RPMI8226 (cell line): ENCODE results near the gene NPIPA2.
A peak's percentile ranks its signal among the peaks of the same experiment; 100 is the strongest.
"Not testable (repeated sequence)": the region's sequence is repeated elsewhere in the genome, so short reads cannot be mapped to it uniquely, and the experiment has no call there.

Experiments
- DNase-seq: peaks from one replicate; pipeline ENCODE4 v3.0.0-alpha.2; 2015

Gene NPIPA2

GRCh38 chr16:14742273-14743128 lies at the start of gene NPIPA2:
TSS of gene NPIPA2 (plus strand) at chr16:14742533. CDS start at chr16:14748066, 5,533 bp downstream.
- not testable (repeated sequence) for DNase-seq

GRCh38 chr16:14694129-14694528 lies 48.2 kb upstream of the NPIPA2 start, which contains the start of gene PLA2G10:
TSS of gene PLA2G10 (minus strand) at chr16:14694308. CDS start at chr16:14694229, 79 bp downstream.
- not testable (repeated sequence) for DNase-seq

GRCh38 chr16:14701859-14702258 lies 40.5 kb upstream of the NPIPA2 start:
- DNase-seq: not testable (repeated sequence)

- DNase-seq: not testable (repeated sequence)
These were observed 39.7 kb upstream of the NPIPA2 start for GRCh38 chr16:14702672-14703071.

- DNase-seq: not testable (repeated sequence)
These were observed 38.9 kb upstream of the NPIPA2 start, which contains the start of gene NPIPA3 for GRCh38 chr16:14703156-14704011. TSS of gene NPIPA3 (plus strand) at chr16:14703411. CDS start at chr16:14708944, 5,533 bp downstream.

GRCh38 chr16:14733233-14733632 lies 9.1 kb upstream of the NPIPA2 start:
- DNase-seq: not testable (repeated sequence)

- DNase-seq: not testable (repeated sequence)
These were observed 1.4 kb upstream of the NPIPA2 start for GRCh38 chr16:14740832-14741385.

- DNase-seq: not testable (repeated sequence)
These were observed 539 bp upstream of the NPIPA2 start for GRCh38 chr16:14741794-14742193.

- DNase-seq: not testable (repeated sequence)
These were observed 31.3 kb downstream of the NPIPA2 start for GRCh38 chr16:14773654-14774053.

- not testable (repeated sequence) for DNase-seq
These were observed 33.3 kb downstream of the NPIPA2 start for GRCh38 chr16:14775624-14776023.

- not testable (repeated sequence) for DNase-seq
These were observed 34.4 kb downstream of the NPIPA2 start for GRCh38 chr16:14776763-14777162.

- peak; percentile 2 for DNase-seq
These were observed 37.1 kb downstream of the NPIPA2 start for GRCh38 chr16:14779368-14779877.

GRCh38 chr16:14786180-14786579 lies 43.8 kb downstream of the NPIPA2 start:
- not testable (repeated sequence) for DNase-seq

GRCh38 chr16:14789577-14789976 lies 47.2 kb downstream of the NPIPA2 start:
- not testable (repeated sequence) for DNase-seq

GRCh38 chr16:14790320-14790956 lies 48.1 kb downstream of the NPIPA2 start:
- DNase-seq: not testable (repeated sequence)

GRCh38 chr16:14792914-14793313 lies 50.6 kb downstream of the NPIPA2 start:
- DNase-seq: not testable (repeated sequence)

- DNase-seq: not testable (repeated sequence)
These were observed 55.2 kb downstream of the NPIPA2 start for GRCh38 chr16:14797558-14797957.

GRCh38 chr16:14803577-14803976 lies 61.2 kb downstream of the NPIPA2 start:
- not testable (repeated sequence) for DNase-seq

- DNase-seq: not testable (repeated sequence)
These were observed 64.9 kb downstream of the NPIPA2 start for GRCh38 chr16:14807184-14807678.

GRCh38 chr16:14813890-14814289 lies 71.6 kb downstream of the NPIPA2 start:
- DNase-seq: not testable (repeated sequence)
